GM23338 (cell line): ENCODE results near the gene AK9. TPM values are rescaled to one million over a fixed set of nuclear protein-coding genes. Genes with fewer than 3 reads are reported as not detected.
A peak's percentile ranks its signal among the peaks of the same experiment; 100 is the strongest.

ENCODE experiments used
- ATAC-seq: fragments of 200-7000 bp; cut with Tn5 transposase; 3 replicates; pipeline ENCODE4 v1.9.1; 2020
- DNase-seq: peaks from one replicate; pipeline ENCODE4 v3.0.0-alpha.2; 2015; ENCODE audit warnings: low spot score
- H2AFZ ChIP-seq: fragments of 200-600 bp; sonication (generic); 2 replicates; pipeline ENCODE4 v1.8.0; 2016; ENCODE audit warnings: antibody characterized with exemption, mild to moderate bottlenecking, moderate library complexity
- H3F3A ChIP-seq: fragments of 200-600 bp; sonication (generic); replicated peaks from 2 replicates; pipeline ENCODE4 v1.8.0; 2017; ENCODE audit warnings: antibody characterized with exemption, mixed run types, low read depth
- H3K27ac ChIP-seq: fragments of 200-600 bp; sonication (generic); 2 replicates; pipeline ENCODE4 v1.6.1; 2016; ENCODE audit warnings: low read depth
- H3K27me3 ChIP-seq: fragments of 200-600 bp; sonication (generic); 2 replicates; pipeline ENCODE4 v1.8.0; 2016; ENCODE audit warnings: mild to moderate bottlenecking, mixed run types, moderate library complexity; ENCODE audit not compliant: insufficient read depth
- H3K36me3 ChIP-seq: fragments of 200-600 bp; sonication (generic); 2 replicates; pipeline ENCODE4 v1.8.0; 2016; ENCODE audit warnings: mild to moderate bottlenecking; ENCODE audit not compliant: insufficient read depth
- H3K4me1 ChIP-seq: fragments of 200-600 bp; sonication (generic); 2 replicates; pipeline ENCODE4 v1.8.0; 2016; ENCODE audit warnings: mild to moderate bottlenecking, moderate library complexity; ENCODE audit not compliant: insufficient read depth
- H3K4me2 ChIP-seq: fragments of 200-600 bp; sonication (generic); 2 replicates; pipeline ENCODE4 v1.7.1; 2017; ENCODE audit warnings: mixed run types
- H3K4me3 ChIP-seq: fragments of 200-600 bp; sonication (generic); 2 replicates; pipeline ENCODE4 v1.6.1; 2016; ENCODE audit warnings: mixed run types
- H3K79me2 ChIP-seq: fragments of 200-600 bp; sonication (generic); replicated peaks from 2 replicates; pipeline ENCODE4 v1.8.0; 2017; ENCODE audit warnings: mild to moderate bottlenecking; ENCODE audit not compliant: insufficient read depth
- H3K9me2 ChIP-seq: fragments of 200-600 bp; sonication (generic); 2 replicates; pipeline ENCODE4 v1.8.0; 2017; ENCODE audit not compliant: insufficient read depth
- H4K20me1 ChIP-seq: fragments of 200-600 bp; sonication (generic); replicated peaks from 2 replicates; pipeline ENCODE4 v1.8.0; 2017; ENCODE audit warnings: mild to moderate bottlenecking; ENCODE audit not compliant: insufficient read depth
- H3K27ac Mint-ChIP-seq: 2 replicates; pipeline ENCODE4 v1.8.0; 2020; ENCODE audit warnings: inconsistent platforms, mild to moderate bottlenecking, moderate library complexity, mixed read lengths
- H3K27me3 Mint-ChIP-seq: 3 replicates; pipeline ENCODE4 v1.8.0; 2022; ENCODE audit warnings: low read depth, mild to moderate bottlenecking, moderate library complexity, mixed read lengths, inconsistent platforms; ENCODE audit not compliant: insufficient read depth, poor library complexity
- H3K36me3 Mint-ChIP-seq: 3 replicates; pipeline ENCODE4 v1.8.0; 2021; ENCODE audit warnings: low read depth, mild to moderate bottlenecking, inconsistent platforms, moderate library complexity, mixed read lengths
- H3K4me1 Mint-ChIP-seq: 3 replicates; pipeline ENCODE4 v1.8.0; 2020; ENCODE audit warnings: mild to moderate bottlenecking, inconsistent platforms, mixed read lengths
- H3K4me3 Mint-ChIP-seq: 3 replicates; pipeline ENCODE4 v1.8.0; 2021; ENCODE audit warnings: moderate library complexity, mild to moderate bottlenecking, inconsistent platforms, mixed read lengths
- H3K9me3 Mint-ChIP-seq: 3 replicates; pipeline ENCODE4 v1.8.0; 2020; ENCODE audit warnings: moderate library complexity, mild to moderate bottlenecking, inconsistent platforms, mixed read lengths
- CREB1 ChIP-seq: fragments of 250-450 bp; sonication (Bioruptor Pico); IDR thresholded peaks from 2 replicates; pipeline ENCODE4 v1.5.0; 2020; ENCODE audit warnings: low read depth, mild to moderate bottlenecking, moderate library complexity
- JUNB ChIP-seq: IDR thresholded peaks from one replicate; pipeline ENCODE4 v1.6.1; 2016; ENCODE audit warnings: antibody characterized with exemption; ENCODE audit not compliant: unreplicated experiment
- NANOG ChIP-seq: IDR thresholded peaks from 2 replicates; pipeline ENCODE4 v1.6.1; 2016; ENCODE audit warnings: antibody characterized with exemption, borderline replicate concordance
- POLR2AphosphoS5 ChIP-seq: IDR thresholded peaks from 2 replicates; pipeline ENCODE4 v1.6.1; 2016; ENCODE audit warnings: antibody characterized with exemption, low read depth
- STAT1 ChIP-seq: IDR thresholded peaks from one replicate; pipeline ENCODE4 v1.6.1; 2016; ENCODE audit warnings: antibody characterized with exemption; ENCODE audit not compliant: unreplicated experiment
- ZNF331 ChIP-seq: fragments of 250-450 bp; sonication (Bioruptor Pico); IDR thresholded peaks from 2 replicates; pipeline ENCODE4 v1.5.0; 2020; ENCODE audit warnings: low read depth, mild to moderate bottlenecking, moderate library complexity
- polyA plus RNA-seq: library from polyadenylated mRNA; unstranded; fragments of >200 nt; fragmentation: Nextera tagmentation; extraction: Ambion mirVana; gene quantifications from 2 replicates; pipeline ENCODE4 v1.2.1, GENCODE V29; 2016
- total RNA-seq: library from RNA; depleted of rRNA; stranded (reverse); fragments of >200 nt; shearing (Covaris generic); gene quantifications from 2 replicates; pipeline ENCODE4 v1.2.3, GENCODE V29; 2014
- TF ChIP-seq, protein P1 (sequence below): IDR thresholded peaks from one replicate; pipeline ENCODE4 v1.6.1; 2018; ENCODE audit warnings: antibody characterized with exemption; ENCODE audit not compliant: unreplicated experiment
- TF ChIP-seq, protein P2 (sequence below): IDR thresholded peaks from 2 replicates; pipeline ENCODE4 v1.6.1; 2016; ENCODE audit warnings: antibody characterized with exemption
- TF ChIP-seq, protein P3 (sequence below): fragments of 250-450 bp; sonication (Bioruptor Pico); IDR thresholded peaks from 2 replicates; pipeline ENCODE4 v1.5.0; 2020; ENCODE audit warnings: mild to moderate bottlenecking, moderate library complexity
- TF ChIP-seq, protein P4 (sequence below), 2 experiments: fragments of 200-600 bp in 1 of 2; sonication (generic) in 1 of 2; conservative IDR thresholded peaks; 2 replicates each; pipeline versions ENCODE4 v1.5.1 to v1.6.1; 2016 to 2017; ENCODE audit warnings: antibody characterized with exemption in 2 of 2, low read depth in 2 of 2, mild to moderate bottlenecking in 2 of 2, moderate library complexity in 1 of 2

AK9 gene
- total and polyA plus RNA-seq, 2 experiments from 2014 or later = 2.0 to 6.4 TPM

DNA sequence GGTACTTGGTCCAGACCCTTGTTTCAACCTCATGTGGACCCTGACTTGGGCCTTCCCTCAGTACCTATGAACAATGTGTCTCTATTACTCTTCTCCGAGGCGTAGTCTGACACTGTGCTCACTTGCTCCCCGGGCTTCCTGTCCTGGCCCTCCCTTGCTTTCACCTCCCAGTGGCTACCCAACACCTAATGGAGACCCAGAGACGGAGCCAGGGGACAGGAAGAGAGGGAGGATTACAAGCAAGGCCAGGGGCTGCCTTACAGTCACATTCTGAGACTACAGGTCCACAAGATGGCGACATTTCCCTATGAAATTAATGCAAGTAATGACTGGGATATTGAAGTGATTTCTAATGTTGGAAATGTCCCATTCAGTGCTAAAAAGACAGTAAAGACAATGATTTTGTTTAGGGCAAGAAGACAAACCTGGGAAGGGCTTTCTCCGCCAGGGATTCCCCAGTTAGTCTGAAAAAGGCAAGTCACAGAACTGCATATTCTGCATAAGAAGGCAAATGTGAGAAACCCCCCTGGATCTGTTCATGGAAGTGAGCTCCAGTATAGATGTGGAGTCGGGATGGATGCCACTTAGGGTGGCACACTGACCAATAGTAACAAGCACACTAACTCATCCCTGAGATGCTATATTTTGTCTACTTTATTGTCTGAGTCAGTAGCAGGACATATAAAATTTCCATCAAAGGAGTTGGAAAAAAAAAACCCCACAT is 163.9 kb downstream of the AK9 start:
- peak overlapping the region; percentile 80 for H2AFZ ChIP-seq
- peaks cover 16% of the 10 kb centered on the region for H3K9me3 Mint-ChIP-seq

More for the DNA sequence above, 163.9 kb downstream of the AK9 start:
- Mint-ChIP-seq H3K27me3 (peaks cover 5% of the 10 kb centered on the region), H3K4me1 (peaks cover 3% of the 10 kb centered on the region; the same call in 2 of the 3 replicates), H3K27ac (peak overlapping the region; percentile 45; the same call in 1 of the 2 replicates), H3K4me3 (no peak overlapping the region), H3K36me3 (peaks cover 5% of the 10 kb centered on the region; the same call in 2 of the 3 replicates)
- no peak for TF ChIP-seq ZNF331
- no peak for TF ChIP-seq STAT1
- no peak for TF ChIP-seq NANOG
- TF ChIP-seq, protein P1, sequence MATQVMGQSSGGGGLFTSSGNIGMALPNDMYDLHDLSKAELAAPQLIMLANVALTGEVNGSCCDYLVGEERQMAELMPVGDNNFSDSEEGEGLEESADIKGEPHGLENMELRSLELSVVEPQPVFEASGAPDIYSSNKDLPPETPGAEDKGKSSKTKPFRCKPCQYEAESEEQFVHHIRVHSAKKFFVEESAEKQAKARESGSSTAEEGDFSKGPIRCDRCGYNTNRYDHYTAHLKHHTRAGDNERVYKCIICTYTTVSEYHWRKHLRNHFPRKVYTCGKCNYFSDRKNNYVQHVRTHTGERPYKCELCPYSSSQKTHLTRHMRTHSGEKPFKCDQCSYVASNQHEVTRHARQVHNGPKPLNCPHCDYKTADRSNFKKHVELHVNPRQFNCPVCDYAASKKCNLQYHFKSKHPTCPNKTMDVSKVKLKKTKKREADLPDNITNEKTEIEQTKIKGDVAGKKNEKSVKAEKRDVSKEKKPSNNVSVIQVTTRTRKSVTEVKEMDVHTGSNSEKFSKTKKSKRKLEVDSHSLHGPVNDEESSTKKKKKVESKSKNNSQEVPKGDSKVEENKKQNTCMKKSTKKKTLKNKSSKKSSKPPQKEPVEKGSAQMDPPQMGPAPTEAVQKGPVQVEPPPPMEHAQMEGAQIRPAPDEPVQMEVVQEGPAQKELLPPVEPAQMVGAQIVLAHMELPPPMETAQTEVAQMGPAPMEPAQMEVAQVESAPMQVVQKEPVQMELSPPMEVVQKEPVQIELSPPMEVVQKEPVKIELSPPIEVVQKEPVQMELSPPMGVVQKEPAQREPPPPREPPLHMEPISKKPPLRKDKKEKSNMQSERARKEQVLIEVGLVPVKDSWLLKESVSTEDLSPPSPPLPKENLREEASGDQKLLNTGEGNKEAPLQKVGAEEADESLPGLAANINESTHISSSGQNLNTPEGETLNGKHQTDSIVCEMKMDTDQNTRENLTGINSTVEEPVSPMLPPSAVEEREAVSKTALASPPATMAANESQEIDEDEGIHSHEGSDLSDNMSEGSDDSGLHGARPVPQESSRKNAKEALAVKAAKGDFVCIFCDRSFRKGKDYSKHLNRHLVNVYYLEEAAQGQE = no peak
- TF ChIP-seq, protein P2, sequence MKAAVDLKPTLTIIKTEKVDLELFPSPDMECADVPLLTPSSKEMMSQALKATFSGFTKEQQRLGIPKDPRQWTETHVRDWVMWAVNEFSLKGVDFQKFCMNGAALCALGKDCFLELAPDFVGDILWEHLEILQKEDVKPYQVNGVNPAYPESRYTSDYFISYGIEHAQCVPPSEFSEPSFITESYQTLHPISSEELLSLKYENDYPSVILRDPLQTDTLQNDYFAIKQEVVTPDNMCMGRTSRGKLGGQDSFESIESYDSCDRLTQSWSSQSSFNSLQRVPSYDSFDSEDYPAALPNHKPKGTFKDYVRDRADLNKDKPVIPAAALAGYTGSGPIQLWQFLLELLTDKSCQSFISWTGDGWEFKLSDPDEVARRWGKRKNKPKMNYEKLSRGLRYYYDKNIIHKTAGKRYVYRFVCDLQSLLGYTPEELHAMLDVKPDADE = no peak
- TF ChIP-seq, protein P3, sequence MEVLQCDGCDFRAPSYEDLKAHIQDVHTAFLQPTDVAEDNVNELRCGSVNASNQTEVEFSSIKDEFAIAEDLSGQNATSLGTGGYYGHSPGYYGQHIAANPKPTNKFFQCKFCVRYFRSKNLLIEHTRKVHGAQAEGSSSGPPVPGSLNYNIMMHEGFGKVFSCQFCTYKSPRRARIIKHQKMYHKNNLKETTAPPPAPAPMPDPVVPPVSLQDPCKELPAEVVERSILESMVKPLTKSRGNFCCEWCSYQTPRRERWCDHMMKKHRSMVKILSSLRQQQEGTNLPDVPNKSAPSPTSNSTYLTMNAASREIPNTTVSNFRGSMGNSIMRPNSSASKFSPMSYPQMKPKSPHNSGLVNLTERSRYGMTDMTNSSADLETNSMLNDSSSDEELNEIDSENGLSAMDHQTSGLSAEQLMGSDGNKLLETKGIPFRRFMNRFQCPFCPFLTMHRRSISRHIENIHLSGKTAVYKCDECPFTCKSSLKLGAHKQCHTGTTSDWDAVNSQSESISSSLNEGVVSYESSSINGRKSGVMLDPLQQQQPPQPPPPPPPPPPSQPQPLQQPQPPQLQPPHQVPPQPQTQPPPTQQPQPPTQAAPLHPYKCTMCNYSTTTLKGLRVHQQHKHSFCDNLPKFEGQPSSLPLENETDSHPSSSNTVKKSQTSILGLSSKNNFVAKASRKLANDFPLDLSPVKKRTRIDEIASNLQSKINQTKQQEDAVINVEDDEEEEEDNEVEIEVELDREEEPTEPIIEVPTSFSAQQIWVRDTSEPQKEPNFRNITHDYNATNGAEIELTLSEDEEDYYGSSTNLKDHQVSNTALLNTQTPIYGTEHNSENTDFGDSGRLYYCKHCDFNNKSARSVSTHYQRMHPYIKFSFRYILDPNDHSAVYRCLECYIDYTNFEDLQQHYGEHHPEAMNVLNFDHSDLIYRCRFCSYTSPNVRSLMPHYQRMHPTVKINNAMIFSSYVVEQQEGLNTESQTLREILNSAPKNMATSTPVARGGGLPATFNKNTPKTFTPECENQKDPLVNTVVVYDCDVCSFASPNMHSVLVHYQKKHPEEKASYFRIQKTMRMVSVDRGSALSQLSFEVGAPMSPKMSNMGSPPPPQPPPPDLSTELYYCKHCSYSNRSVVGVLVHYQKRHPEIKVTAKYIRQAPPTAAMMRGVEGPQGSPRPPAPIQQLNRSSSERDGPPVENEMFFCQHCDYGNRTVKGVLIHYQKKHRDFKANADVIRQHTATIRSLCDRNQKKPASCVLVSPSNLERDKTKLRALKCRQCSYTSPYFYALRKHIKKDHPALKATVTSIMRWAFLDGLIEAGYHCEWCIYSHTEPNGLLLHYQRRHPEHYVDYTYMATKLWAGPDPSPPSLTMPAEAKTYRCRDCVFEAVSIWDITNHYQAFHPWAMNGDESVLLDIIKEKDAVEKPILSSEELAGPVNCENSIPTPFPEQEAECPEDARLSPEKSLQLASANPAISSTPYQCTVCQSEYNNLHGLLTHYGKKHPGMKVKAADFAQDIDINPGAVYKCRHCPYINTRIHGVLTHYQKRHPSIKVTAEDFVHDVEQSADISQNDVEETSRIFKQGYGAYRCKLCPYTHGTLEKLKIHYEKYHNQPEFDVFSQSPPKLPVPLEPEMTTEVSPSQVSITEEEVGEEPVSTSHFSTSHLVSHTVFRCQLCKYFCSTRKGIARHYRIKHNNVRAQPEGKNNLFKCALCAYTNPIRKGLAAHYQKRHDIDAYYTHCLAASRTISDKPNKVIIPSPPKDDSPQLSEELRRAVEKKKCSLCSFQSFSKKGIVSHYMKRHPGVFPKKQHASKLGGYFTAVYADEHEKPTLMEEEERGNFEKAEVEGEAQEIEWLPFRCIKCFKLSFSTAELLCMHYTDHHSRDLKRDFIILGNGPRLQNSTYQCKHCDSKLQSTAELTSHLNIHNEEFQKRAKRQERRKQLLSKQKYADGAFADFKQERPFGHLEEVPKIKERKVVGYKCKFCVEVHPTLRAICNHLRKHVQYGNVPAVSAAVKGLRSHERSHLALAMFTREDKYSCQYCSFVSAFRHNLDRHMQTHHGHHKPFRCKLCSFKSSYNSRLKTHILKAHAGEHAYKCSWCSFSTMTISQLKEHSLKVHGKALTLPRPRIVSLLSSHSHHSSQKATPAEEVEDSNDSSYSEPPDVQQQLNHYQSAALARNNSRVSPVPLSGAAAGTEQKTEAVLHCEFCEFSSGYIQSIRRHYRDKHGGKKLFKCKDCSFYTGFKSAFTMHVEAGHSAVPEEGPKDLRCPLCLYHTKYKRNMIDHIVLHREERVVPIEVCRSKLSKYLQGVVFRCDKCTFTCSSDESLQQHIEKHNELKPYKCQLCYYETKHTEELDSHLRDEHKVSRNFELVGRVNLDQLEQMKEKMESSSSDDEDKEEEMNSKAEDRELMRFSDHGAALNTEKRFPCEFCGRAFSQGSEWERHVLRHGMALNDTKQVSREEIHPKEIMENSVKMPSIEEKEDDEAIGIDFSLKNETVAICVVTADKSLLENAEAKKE (CRISPR knock-in tag) = 0 out of 2 replicates have a peak, but pooled peaks have one; percentile 49
- TF ChIP-seq CREB1 = no peak
- TF ChIP-seq JUNB = no peak
- no peak for TF ChIP-seq POLR2AphosphoS5
- TF ChIP-seq, protein P4, sequence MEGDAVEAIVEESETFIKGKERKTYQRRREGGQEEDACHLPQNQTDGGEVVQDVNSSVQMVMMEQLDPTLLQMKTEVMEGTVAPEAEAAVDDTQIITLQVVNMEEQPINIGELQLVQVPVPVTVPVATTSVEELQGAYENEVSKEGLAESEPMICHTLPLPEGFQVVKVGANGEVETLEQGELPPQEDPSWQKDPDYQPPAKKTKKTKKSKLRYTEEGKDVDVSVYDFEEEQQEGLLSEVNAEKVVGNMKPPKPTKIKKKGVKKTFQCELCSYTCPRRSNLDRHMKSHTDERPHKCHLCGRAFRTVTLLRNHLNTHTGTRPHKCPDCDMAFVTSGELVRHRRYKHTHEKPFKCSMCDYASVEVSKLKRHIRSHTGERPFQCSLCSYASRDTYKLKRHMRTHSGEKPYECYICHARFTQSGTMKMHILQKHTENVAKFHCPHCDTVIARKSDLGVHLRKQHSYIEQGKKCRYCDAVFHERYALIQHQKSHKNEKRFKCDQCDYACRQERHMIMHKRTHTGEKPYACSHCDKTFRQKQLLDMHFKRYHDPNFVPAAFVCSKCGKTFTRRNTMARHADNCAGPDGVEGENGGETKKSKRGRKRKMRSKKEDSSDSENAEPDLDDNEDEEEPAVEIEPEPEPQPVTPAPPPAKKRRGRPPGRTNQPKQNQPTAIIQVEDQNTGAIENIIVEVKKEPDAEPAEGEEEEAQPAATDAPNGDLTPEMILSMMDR (conservative IDR thresholded peaks at IDR 0.05; ENCODE audit: low read depth in 2 of 2) = peak; percentile 78 to 87
- Histone ChIP-seq H3K79me2 (no peaks in the 10 kb centered on the region), H3K4me3 (no peak overlapping the region), H4K20me1 (no peaks in the 10 kb centered on the region), H3K4me1 (no peaks in the 10 kb centered on the region), H3K27me3 (no peaks in the 10 kb centered on the region), H3K27ac (no peak overlapping the region), H3K9me2 (no peaks in the 10 kb centered on the region), H3K4me2 (no peak overlapping the region), H3K36me3 (no peaks in the 10 kb centered on the region), H3F3A (no peaks in the 10 kb centered on the region)
- ATAC-seq = peak; percentile 98
- peak; percentile 93 for DNase-seq
